H9 (cell line): ENCODE results near the gene GNPTAB. TPM values are rescaled to one million over a fixed set of nuclear protein-coding genes. Genes with fewer than 3 reads are reported as not detected.

Source experiments
- DNase-seq: peaks from one replicate; pipeline ENCODE4 v3.0.0-alpha.2; 2017
- H2AFZ ChIP-seq: one replicate; pipeline ENCODE4 v1.6.1; 2013; ENCODE audit warnings: mild to moderate bottlenecking, low read length, control low read depth, moderate library complexity
- H2AK5ac ChIP-seq: 2 replicates; pipeline ENCODE4 v1.6.1; 2013; ENCODE audit warnings: low read length, control low read depth, mixed read lengths; ENCODE audit not compliant: insufficient read length
- H2BK120ac ChIP-seq: one replicate; pipeline ENCODE4 v1.6.1; 2013; ENCODE audit warnings: low read depth, mild to moderate bottlenecking, low read length, control low read depth, inconsistent platforms; ENCODE audit not compliant: poor library complexity, severe bottlenecking
- H2BK12ac ChIP-seq: 2 replicates; pipeline ENCODE4 v1.6.1; 2013; ENCODE audit warnings: low read length, control low read depth, mixed read lengths, low read depth; ENCODE audit not compliant: insufficient read length
- H2BK15ac ChIP-seq: 2 replicates; pipeline ENCODE4 v1.6.1; 2013; ENCODE audit warnings: low read depth, low read length, control low read depth
- H2BK20ac ChIP-seq: one replicate; pipeline ENCODE4 v1.6.1; 2013; ENCODE audit warnings: low read depth, mild to moderate bottlenecking, low read length, control low read depth, inconsistent platforms; ENCODE audit not compliant: poor library complexity, severe bottlenecking
- H2BK5ac ChIP-seq: 2 replicates; pipeline ENCODE4 v1.6.1; 2013; ENCODE audit warnings: low read length, control low read depth, mixed read lengths; ENCODE audit not compliant: insufficient read length
- H3K14ac ChIP-seq: 2 replicates; pipeline ENCODE4 v1.6.1; 2013; ENCODE audit warnings: low read length, control low read depth; ENCODE audit not compliant: insufficient read depth
- H3K18ac ChIP-seq: 2 replicates; pipeline ENCODE4 v1.6.1; 2013; ENCODE audit warnings: low read depth, mild to moderate bottlenecking, mixed read lengths, low read length, control low read depth; ENCODE audit not compliant: insufficient read length
- H3K23ac ChIP-seq: 2 replicates; pipeline ENCODE4 v1.6.1; 2013; ENCODE audit warnings: low read length, control low read depth, mixed read lengths, low read depth; ENCODE audit not compliant: insufficient read length
- H3K23me2 ChIP-seq: 2 replicates; pipeline ENCODE4 v1.6.1; 2013; ENCODE audit warnings: low read depth, mild to moderate bottlenecking, mixed read lengths, low read length, control low read depth; ENCODE audit not compliant: insufficient read length, poor library complexity, severe bottlenecking
- H3K27ac ChIP-seq: 2 replicates; pipeline ENCODE4 v1.5.1; 2013; ENCODE audit warnings: low read length, control low read depth, mixed read lengths, low read depth; ENCODE audit not compliant: insufficient read length
- H3K27me3 ChIP-seq: 2 replicates; pipeline ENCODE4 v1.6.1; 2013; ENCODE audit warnings: low read length, control low read depth, inconsistent platforms; ENCODE audit not compliant: insufficient read depth
- H3K4ac ChIP-seq: 2 replicates; pipeline ENCODE4 v1.6.1; 2013; ENCODE audit warnings: low read depth, mild to moderate bottlenecking, control low read depth, inconsistent platforms, low read length, moderate library complexity
- H3K4me1 ChIP-seq: 2 replicates; pipeline ENCODE4 v1.6.1; 2013; ENCODE audit warnings: low read length, control low read depth, inconsistent platforms; ENCODE audit not compliant: insufficient read depth
- H3K4me2 ChIP-seq: 2 replicates; pipeline ENCODE4 v1.6.1; 2013; ENCODE audit warnings: low read length, control low read depth, mixed read lengths; ENCODE audit not compliant: insufficient read length, insufficient read depth
- H3K56ac ChIP-seq: 2 replicates; pipeline ENCODE4 v1.6.1; 2013; ENCODE audit warnings: low read depth, mild to moderate bottlenecking, mixed read lengths, low read length, control low read depth; ENCODE audit not compliant: insufficient read length
- H3K79me1 ChIP-seq: 2 replicates; pipeline ENCODE4 v1.6.1; 2013; ENCODE audit warnings: low read depth, mild to moderate bottlenecking, moderate library complexity, low read length, control low read depth, inconsistent platforms; ENCODE audit not compliant: insufficient read depth, poor library complexity, severe bottlenecking
- H3K79me2 ChIP-seq: 2 replicates; pipeline ENCODE4 v1.6.1; 2013; ENCODE audit warnings: low read length, control low read depth, inconsistent platforms; ENCODE audit not compliant: insufficient read depth
- H3K9ac ChIP-seq: 2 replicates; pipeline ENCODE4 v1.6.1; 2013; ENCODE audit warnings: low read length, control low read depth, mixed read lengths; ENCODE audit not compliant: insufficient read length; ENCODE audit errors: extremely low read depth
- H3K9me3 ChIP-seq: one replicate; pipeline ENCODE4 v1.6.1; 2013; ENCODE audit warnings: low read depth, low read length, inconsistent platforms; ENCODE audit not compliant: control insufficient read depth
- H3T11ph ChIP-seq: one replicate; pipeline ENCODE4 v1.6.1; 2013; ENCODE audit warnings: mild to moderate bottlenecking, low read length, control low read depth, inconsistent platforms
- H4K20me1 ChIP-seq: one replicate; pipeline ENCODE4 v1.6.1; 2013; ENCODE audit not compliant: control insufficient read depth, insufficient read length, insufficient read depth
- H4K5ac ChIP-seq: 2 replicates; pipeline ENCODE4 v1.6.1; 2013; ENCODE audit warnings: low read depth, mild to moderate bottlenecking, mixed read lengths, low read length, control low read depth; ENCODE audit not compliant: insufficient read length
- H4K8ac ChIP-seq: replicated peaks from 2 replicates; pipeline ENCODE4 v1.6.1; 2013; ENCODE audit warnings: low read length, control low read depth, mixed read lengths, low read depth; ENCODE audit not compliant: insufficient read length
- H4K91ac ChIP-seq: 2 replicates; pipeline ENCODE4 v1.6.1; 2013; ENCODE audit warnings: low read depth, mild to moderate bottlenecking, moderate library complexity, mixed read lengths, low read length, control low read depth; ENCODE audit not compliant: insufficient read length
- H3K27ac Mint-ChIP-seq, 3 experiments: 2 replicates in 2 of 3; 3 replicates in 1 of 3; pipeline ENCODE4 v1.8.0; 2020 to 2021; ENCODE audit warnings: mixed read lengths in 3 of 3, mild to moderate bottlenecking in 1 of 3, moderate library complexity in 1 of 3
- H3K27me3 Mint-ChIP-seq: 2 replicates; pipeline ENCODE4 v1.8.0; 2021; ENCODE audit warnings: low read depth, mild to moderate bottlenecking, moderate library complexity, mixed read lengths
- H3K36me3 Mint-ChIP-seq, 3 experiments: 2 replicates in 2 of 3; 3 replicates in 1 of 3; pipeline ENCODE4 v1.8.0; 2020 to 2021; ENCODE audit warnings: low read depth in 3 of 3, mixed read lengths in 3 of 3; ENCODE audit not compliant: insufficient read depth in 1 of 3
- H3K4me1 Mint-ChIP-seq, 2 experiments: 2 replicates each; pipeline ENCODE4 v1.8.0; 2020; ENCODE audit warnings: mixed read lengths in 2 of 2
- H3K4me3 Mint-ChIP-seq, 2 experiments: 2 replicates in 1 of 2; 3 replicates in 1 of 2; pipeline ENCODE4 v1.8.0; 2020 to 2021; ENCODE audit warnings: mild to moderate bottlenecking in 2 of 2, mixed read lengths in 2 of 2, moderate library complexity in 1 of 2
- H3K9me3 Mint-ChIP-seq, 2 experiments: 2 replicates in 1 of 2; 3 replicates in 1 of 2; pipeline ENCODE4 v1.8.0; 2020; ENCODE audit warnings: mild to moderate bottlenecking in 2 of 2, mixed read lengths in 2 of 2, moderate library complexity in 1 of 2
- WGBS: extraction: QIAGEN DNeasy Blood & Tissue Kit; methylation state at CpG from one replicate; pipeline ENCODE4 v1.1.7; 2013; ENCODE audit warnings: missing lambda C conversion rate, low lambda C conversion rate, mixed read lengths; ENCODE audit not compliant: insufficient read length; ENCODE audit errors: extremely low coverage; 5-methylcytosine and 5-hydroxymethylcytosine counted together
- total RNA-seq: library from RNA; stranded (reverse); gene quantifications from 2 replicates; pipeline ENCODE4 v1.2.1, GENCODE V29; 2021
- TF ChIP-seq, protein P1 (sequence below): fragments of 200-600 bp; sonication (generic); conservative IDR thresholded peaks from 3 replicates; pipeline ENCODE4 v1.8.0; 2021; ENCODE audit warnings: antibody characterized with exemption, mild to moderate bottlenecking

The GNPTAB gene
- total RNA-seq, 1 experiment from 2014 or later, result 44.3 TPM

DNA sequence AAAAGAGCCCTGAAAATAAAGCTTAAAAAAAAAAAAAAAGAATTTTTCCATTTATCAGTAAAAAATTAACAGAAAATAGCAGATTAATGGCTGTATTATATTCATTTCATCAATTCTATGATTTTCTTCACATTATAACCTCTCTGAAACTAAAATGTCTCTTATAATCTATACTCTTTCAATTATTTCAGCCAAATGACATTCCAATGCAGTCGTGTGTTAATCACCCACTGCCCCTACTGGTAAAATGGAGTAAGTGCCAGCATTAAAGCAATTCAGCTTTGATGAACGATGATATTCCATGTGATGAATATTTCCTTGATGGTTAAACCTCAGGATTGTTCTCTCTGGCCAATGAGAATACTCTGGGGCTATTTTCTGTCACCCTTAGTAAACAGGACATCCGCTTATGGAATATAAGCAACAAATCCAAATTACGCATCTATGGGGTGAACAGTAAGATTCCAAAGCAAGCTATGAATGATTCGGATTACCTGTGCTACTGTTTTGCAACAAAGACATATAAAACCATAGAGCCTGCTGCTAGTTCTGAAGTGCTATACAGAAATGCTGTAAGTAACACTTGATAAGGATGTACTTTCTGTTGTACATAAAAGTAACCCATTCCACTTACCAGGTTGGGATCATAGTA is 71.2 kb downstream of the GNPTAB start:
- H3K4me1 Mint-ChIP-seq, result peaks cover 4 to 5% of the 10 kb centered on the region in 2 experiments; a peak in 3 of 4 replicates
- no peak overlapping the region for H3K27ac ChIP-seq

More for the DNA sequence above, 71.2 kb downstream of the GNPTAB start:
- H3K9ac ChIP-seq, result no peak overlapping the region
- H3K4ac ChIP-seq, result no peak overlapping the region
- Mint-ChIP-seq H3K9me3 (no peaks in the 10 kb centered on the region), H3K27ac (no peak overlapping the region), H3K27me3 (no peaks in the 10 kb centered on the region), H3K36me3 (peaks cover 7 to 55% (median 40%) of the 10 kb centered on the region in 3 experiments; a peak in 6 of 7 replicates), H3K4me3 (no peak overlapping the region)
- no peak overlapping the region for H4K91ac ChIP-seq
- WGBS, result no CpG with 5 or more reads among the region's 5 CpGs
- no peaks in the 10 kb centered on the region for H3K79me1 ChIP-seq
- H3K56ac ChIP-seq, result no peak overlapping the region
- H2BK20ac ChIP-seq, result no peak overlapping the region
- DNase-seq, result no peak
- H3K27me3 ChIP-seq, result no peaks in the 10 kb centered on the region
- no peak overlapping the region for H3K4me2 ChIP-seq
- no peak overlapping the region for H4K8ac ChIP-seq
- no peak overlapping the region for H3K23ac ChIP-seq
- no peak overlapping the region for H3T11ph ChIP-seq
- no peaks in the 10 kb centered on the region; the same call in 1 of the 2 replicates for H3K4me1 ChIP-seq
- H3K9me3 ChIP-seq, result no peaks in the 10 kb centered on the region
- H2BK5ac ChIP-seq, result no peak overlapping the region
- no peak overlapping the region for H2BK15ac ChIP-seq
- no peak overlapping the region for H2AFZ ChIP-seq
- TF ChIP-seq, protein P1, sequence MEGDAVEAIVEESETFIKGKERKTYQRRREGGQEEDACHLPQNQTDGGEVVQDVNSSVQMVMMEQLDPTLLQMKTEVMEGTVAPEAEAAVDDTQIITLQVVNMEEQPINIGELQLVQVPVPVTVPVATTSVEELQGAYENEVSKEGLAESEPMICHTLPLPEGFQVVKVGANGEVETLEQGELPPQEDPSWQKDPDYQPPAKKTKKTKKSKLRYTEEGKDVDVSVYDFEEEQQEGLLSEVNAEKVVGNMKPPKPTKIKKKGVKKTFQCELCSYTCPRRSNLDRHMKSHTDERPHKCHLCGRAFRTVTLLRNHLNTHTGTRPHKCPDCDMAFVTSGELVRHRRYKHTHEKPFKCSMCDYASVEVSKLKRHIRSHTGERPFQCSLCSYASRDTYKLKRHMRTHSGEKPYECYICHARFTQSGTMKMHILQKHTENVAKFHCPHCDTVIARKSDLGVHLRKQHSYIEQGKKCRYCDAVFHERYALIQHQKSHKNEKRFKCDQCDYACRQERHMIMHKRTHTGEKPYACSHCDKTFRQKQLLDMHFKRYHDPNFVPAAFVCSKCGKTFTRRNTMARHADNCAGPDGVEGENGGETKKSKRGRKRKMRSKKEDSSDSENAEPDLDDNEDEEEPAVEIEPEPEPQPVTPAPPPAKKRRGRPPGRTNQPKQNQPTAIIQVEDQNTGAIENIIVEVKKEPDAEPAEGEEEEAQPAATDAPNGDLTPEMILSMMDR, result peak; percentile 77
- H4K20me1 ChIP-seq, result no peaks in the 10 kb centered on the region
- no peak overlapping the region for H3K18ac ChIP-seq
- no peaks in the 10 kb centered on the region for H3K23me2 ChIP-seq
- no peak overlapping the region for H4K5ac ChIP-seq
- no peak overlapping the region for H2BK12ac ChIP-seq
- no peak overlapping the region for H2AK5ac ChIP-seq
- H2BK120ac ChIP-seq, result no peak overlapping the region
- no peaks in the 10 kb centered on the region for H3K79me2 ChIP-seq
- no peak overlapping the region for H3K14ac ChIP-seq
